ENCODE measurements around the gene PALM.

PALM gene

GRCh38 chr19:769616-770015, 60.9 kb downstream of the PALM start:
- TF ChIP-seq CTCF (IDR thresholded peaks at IDR 0.05; ENCODE audit: low read length, missing control alignments) = no peak
- no peak overlapping the region for H3K4me3 ChIP-seq (replicated peaks; ENCODE audit: low read depth, low read length)
- no peak for DNase-seq (ENCODE audit: low read depth)

- peak; percentile 68 for DNase-seq (ENCODE audit: low read depth)
- TF ChIP-seq CTCF (IDR thresholded peaks at IDR 0.05; ENCODE audit: low read length, missing control alignments) = peak; percentile 61
- no peak overlapping the region for H3K4me3 ChIP-seq (replicated peaks; ENCODE audit: low read depth, low read length)
These were observed 62.6 kb downstream of the PALM start for GRCh38 chr19:771332-771785.

GRCh38 chr19:772063-772462, 63.3 kb downstream of the PALM start:
- no peak for DNase-seq (ENCODE audit: low read depth)
- no peak for TF ChIP-seq CTCF (IDR thresholded peaks at IDR 0.05; ENCODE audit: low read length, missing control alignments)
- H3K4me3 ChIP-seq (replicated peaks; ENCODE audit: low read depth, low read length) = no peak overlapping the region

- DNase-seq (ENCODE audit: low read depth) = no peak
- no peak for TF ChIP-seq CTCF (IDR thresholded peaks at IDR 0.05; ENCODE audit: low read length, missing control alignments)
These were observed 64.1 kb downstream of the PALM start for GRCh38 chr19:772730-773436.

GRCh38 chr19:776549-776948, 67.8 kb downstream of the PALM start:
- TF ChIP-seq CTCF (IDR thresholded peaks at IDR 0.05; ENCODE audit: low read length, missing control alignments) = no peak
- no peak overlapping the region for H3K4me3 ChIP-seq (replicated peaks; ENCODE audit: low read depth, low read length)
- no peak for DNase-seq (ENCODE audit: low read depth)

More at GRCh38 chr19:772730-773436, 64.1 kb downstream of the PALM start:
- H3K4me3 ChIP-seq (replicated peaks; ENCODE audit: low read depth, low read length) = no peak overlapping the region

GRCh38 chr19:778910-779653, 70.3 kb downstream of the PALM start:
- no peak overlapping the region for H3K4me3 ChIP-seq (replicated peaks; ENCODE audit: low read depth, low read length)
- no peak for TF ChIP-seq CTCF (IDR thresholded peaks at IDR 0.05; ENCODE audit: low read length, missing control alignments)
- DNase-seq (ENCODE audit: low read depth) = peak; percentile 95

Data from fibroblast of pulmonary artery (primary cell).